Astrocyte (in vitro differentiated cells and primary cell): ENCODE results near the gene PARN. TPM values are rescaled to one million over a fixed set of nuclear protein-coding genes. Genes with fewer than 3 reads are reported as not detected.
A peak's percentile ranks its signal among the peaks of the same experiment; 100 is the strongest.
"Not testable (repeated sequence)": the region's sequence is repeated elsewhere in the genome, so short reads cannot be mapped to it uniquely, and the experiment has no call there.

Experiments used
- DNase-seq: peaks from one replicate; pipeline ENCODE4 v3.0.0-alpha.2; 2010; ENCODE audit warnings: low read depth
- FAIRE-seq: peaks from 2 replicates; lab custom pipeline; 2011; peaks lifted over from hg19 to GRCh38; lab: Jason Lieb, UNC
- H2AFZ ChIP-seq: 2 replicates; pipeline ENCODE4 v1.6.0; 2012; ENCODE audit warnings: low read depth, low read length, inconsistent platforms
- H3K27ac ChIP-seq: 2 replicates; pipeline ENCODE4 v1.5.1; 2011; ENCODE audit warnings: low read depth, low read length, inconsistent platforms
- H3K27me3 ChIP-seq: 2 replicates; pipeline ENCODE4 v1.6.0; 2011; ENCODE audit warnings: low read length, inconsistent platforms; ENCODE audit not compliant: insufficient read depth
- H3K36me3 ChIP-seq: 2 replicates; pipeline ENCODE4 v1.5.1; 2011; ENCODE audit warnings: low read length, inconsistent platforms; ENCODE audit not compliant: insufficient read depth
- H3K4me1 ChIP-seq: 2 replicates; pipeline ENCODE4 v1.5.1; 2011; ENCODE audit warnings: low read length, inconsistent platforms; ENCODE audit not compliant: insufficient read depth
- H3K4me2 ChIP-seq: 2 replicates; pipeline ENCODE4 v1.6.0; 2012; ENCODE audit warnings: low read length, inconsistent platforms
- H3K4me3 ChIP-seq: 2 replicates; pipeline ENCODE4 v1.5.1; 2011; ENCODE audit warnings: low read depth, mild to moderate bottlenecking, low read length, inconsistent platforms; ENCODE audit not compliant: insufficient read depth
- H3K79me2 ChIP-seq: 2 replicates; pipeline ENCODE4 v1.6.0; 2012; ENCODE audit warnings: mild to moderate bottlenecking, low read length, inconsistent platforms; ENCODE audit not compliant: insufficient read depth
- H3K9ac ChIP-seq: 2 replicates; pipeline ENCODE4 v1.6.0; 2012; ENCODE audit warnings: mild to moderate bottlenecking, low read length, inconsistent platforms
- H3K9me3 ChIP-seq: 2 replicates; pipeline ENCODE4 v1.5.1; 2012; ENCODE audit warnings: low read depth, mild to moderate bottlenecking, low read length, inconsistent platforms; ENCODE audit not compliant: insufficient read depth
- H4K20me1 ChIP-seq: 2 replicates; pipeline ENCODE4 v1.6.0; 2012; ENCODE audit warnings: low read length, inconsistent platforms; ENCODE audit not compliant: insufficient read depth
- H3K27ac Mint-ChIP-seq: one replicate; pipeline ENCODE4 v1.8.0; 2021; ENCODE audit warnings: mild to moderate bottlenecking, mixed read lengths; ENCODE audit not compliant: unreplicated experiment
- H3K27me3 Mint-ChIP-seq: one replicate; pipeline ENCODE4 v1.8.0; 2021; ENCODE audit warnings: low read depth, mixed read lengths; ENCODE audit not compliant: unreplicated experiment
- H3K36me3 Mint-ChIP-seq: one replicate; pipeline ENCODE4 v1.8.0; 2021; ENCODE audit warnings: low read depth, mixed read lengths; ENCODE audit not compliant: unreplicated experiment
- H3K4me1 Mint-ChIP-seq: one replicate; pipeline ENCODE4 v1.8.0; 2021; ENCODE audit warnings: low read depth, mixed read lengths; ENCODE audit not compliant: unreplicated experiment
- H3K4me3 Mint-ChIP-seq: one replicate; pipeline ENCODE4 v1.8.0; 2021; ENCODE audit warnings: mild to moderate bottlenecking, moderate library complexity, mixed read lengths; ENCODE audit not compliant: unreplicated experiment
- H3K9me3 Mint-ChIP-seq: one replicate; pipeline ENCODE4 v1.8.0; 2021; ENCODE audit warnings: mild to moderate bottlenecking, mixed read lengths; ENCODE audit not compliant: unreplicated experiment
- CTCF ChIP-seq: IDR thresholded peaks from 2 replicates; pipeline ENCODE4 v1.5.1; 2011; ENCODE audit warnings: low read depth, mild to moderate bottlenecking, inconsistent platforms, low read length, moderate library complexity; ENCODE audit not compliant: insufficient read depth
- EZH2 ChIP-seq: IDR thresholded peaks from 2 replicates; pipeline ENCODE4 v1.6.1; 2012; ENCODE audit warnings: mild to moderate bottlenecking, low read length, inconsistent platforms; ENCODE audit not compliant: insufficient read depth
- total RNA-seq: library from RNA; stranded (reverse); gene quantifications from 2 replicates; pipeline ENCODE4 v1.2.1, GENCODE V29; 2021

Gene PARN
- total RNA-seq, 1 donor from 2014 or later, result 26.1 TPM

GRCh38 chr16:14641926-14642325 lies 11.9 kb upstream of the PARN start:
- H3K9me3 ChIP-seq, result no peaks in the 10 kb centered on the region
- Mint-ChIP-seq H3K9me3 (no peaks in the 10 kb centered on the region), H3K36me3 (peaks cover 11% of the 10 kb centered on the region), H3K27me3 (no peaks in the 10 kb centered on the region), H3K4me1 (peaks cover 5% of the 10 kb centered on the region), H3K27ac (no peak overlapping the region), H3K4me3 (no peak overlapping the region)
- no peak overlapping the region for H3K4me2 ChIP-seq
- H3K79me2 ChIP-seq, result peaks cover 87% of the 10 kb centered on the region
- no peaks in the 10 kb centered on the region for H3K4me1 ChIP-seq
- no peak overlapping the region for H3K9ac ChIP-seq
- H3K27ac ChIP-seq, result no peak overlapping the region
- no peak overlapping the region for H2AFZ ChIP-seq
- H3K36me3 ChIP-seq, result peaks cover 37% of the 10 kb centered on the region
- no peak for DNase-seq
- H3K4me3 ChIP-seq, result no peak overlapping the region
- no peaks in the 10 kb centered on the region for H3K27me3 ChIP-seq
- TF ChIP-seq CTCF, result no peak
- no peak for TF ChIP-seq EZH2
- H4K20me1 ChIP-seq, result peaks cover 78% of the 10 kb centered on the region
- no peak for FAIRE-seq

- H3K27ac Mint-ChIP-seq, result no peak overlapping the region
- peaks cover 83% of the 10 kb centered on the region for H4K20me1 ChIP-seq
- H3K27me3 Mint-ChIP-seq, result no peaks in the 10 kb centered on the region
- H3K9me3 ChIP-seq, result no peaks in the 10 kb centered on the region
- H3K79me2 ChIP-seq, result peaks cover 93% of the 10 kb centered on the region
- FAIRE-seq (no peak), DNase-seq (no peak)
- H3K27ac ChIP-seq, result no peak overlapping the region
- no peak overlapping the region for H3K4me3 ChIP-seq
- H3K4me1 Mint-ChIP-seq, result peaks cover 12% of the 10 kb centered on the region
- no peak overlapping the region for H3K4me3 Mint-ChIP-seq
- H3K36me3 ChIP-seq, result peaks cover 37% of the 10 kb centered on the region
- no peaks in the 10 kb centered on the region for H3K27me3 ChIP-seq
- TF ChIP-seq EZH2, result no peak
- H3K36me3 Mint-ChIP-seq, result peaks cover 10% of the 10 kb centered on the region
- H2AFZ ChIP-seq, result no peak overlapping the region
- H3K9ac ChIP-seq, result no peak overlapping the region
- no peaks in the 10 kb centered on the region for H3K4me1 ChIP-seq
- no peaks in the 10 kb centered on the region for H3K9me3 Mint-ChIP-seq
- no peak overlapping the region for H3K4me2 ChIP-seq
Measured at GRCh38 chr16:14641206-14641605, 11.1 kb upstream of the PARN start.

- no peaks in the 10 kb centered on the region for H3K9me3 Mint-ChIP-seq
- H3K27me3 Mint-ChIP-seq, result no peaks in the 10 kb centered on the region
- no peak overlapping the region for H3K9ac ChIP-seq
- peaks cover 90% of the 10 kb centered on the region for H4K20me1 ChIP-seq
- no peak overlapping the region for H3K4me3 ChIP-seq
- H3K4me1 Mint-ChIP-seq, result peaks cover 19% of the 10 kb centered on the region
- H3K36me3 ChIP-seq, result peaks cover 35% of the 10 kb centered on the region
- FAIRE-seq, result no peak
- H3K27me3 ChIP-seq, result no peaks in the 10 kb centered on the region
- DNase-seq, result no peak
- H3K4me2 ChIP-seq, result no peak overlapping the region
- H3K79me2 ChIP-seq, result peaks cover 96% of the 10 kb centered on the region
- H3K27ac ChIP-seq, result no peak overlapping the region
- no peak overlapping the region for H3K4me3 Mint-ChIP-seq
- H3K9me3 ChIP-seq, result no peaks in the 10 kb centered on the region
- H3K4me1 ChIP-seq, result no peaks in the 10 kb centered on the region
- TF ChIP-seq CTCF, result no peak
- no peak for TF ChIP-seq EZH2
- peaks cover 10% of the 10 kb centered on the region for H3K36me3 Mint-ChIP-seq
- H3K27ac Mint-ChIP-seq, result no peak overlapping the region
- no peak overlapping the region for H2AFZ ChIP-seq
Measured at GRCh38 chr16:14640538-14640937, 10.5 kb upstream of the PARN start.

- peaks cover 79% of the 10 kb centered on the region for H4K20me1 ChIP-seq
- Mint-ChIP-seq H3K27ac (peak overlapping the region; percentile 87), H3K36me3 (peaks cover 15% of the 10 kb centered on the region), H3K4me1 (peaks cover 27% of the 10 kb centered on the region), H3K4me3 (peak overlapping the region; percentile 69)
- H3K9me3 ChIP-seq, H3K27me3 Mint-ChIP-seq, H3K9me3 Mint-ChIP-seq, H3K4me1 ChIP-seq, H2AFZ ChIP-seq, H3K4me2 ChIP-seq, FAIRE-seq, H3K4me3 ChIP-seq, H3K27me3 ChIP-seq, H3K9ac ChIP-seq, H3K27ac ChIP-seq, DNase-seq: not testable (repeated sequence)
- peaks cover 95% of the 10 kb centered on the region for H3K79me2 ChIP-seq
- peaks cover 22% of the 10 kb centered on the region for H3K36me3 ChIP-seq
Measured at GRCh38 chr16:14636951-14637240, 6.8 kb upstream of the PARN start.

GRCh38 chr16:14636179-14636950 lies 6.3 kb upstream of the PARN start:
- Mint-ChIP-seq H3K36me3 (peaks cover 15% of the 10 kb centered on the region), H3K4me1 (peaks cover 27% of the 10 kb centered on the region), H3K27ac (peak overlapping the region; percentile 87), H3K4me3 (peak overlapping the region; percentile 69)
- not testable (repeated sequence) for H3K4me3 ChIP-seq, FAIRE-seq, H3K27me3 Mint-ChIP-seq, DNase-seq, H3K9me3 Mint-ChIP-seq, H3K27ac ChIP-seq, H2AFZ ChIP-seq, H3K9ac ChIP-seq, H3K4me1 ChIP-seq, H3K27me3 ChIP-seq, H3K4me2 ChIP-seq, H3K9me3 ChIP-seq
- peaks cover 90% of the 10 kb centered on the region for H3K79me2 ChIP-seq
- H4K20me1 ChIP-seq, result peaks cover 75% of the 10 kb centered on the region
- peaks cover 22% of the 10 kb centered on the region for H3K36me3 ChIP-seq
